GM21825 (cell line): ENCODE measurements around the gene COL6A5.
"Not testable (repeated sequence)": the region's sequence is repeated elsewhere in the genome, so short reads cannot be mapped to it uniquely, and the experiment has no call there.

Experiments
- ATAC-seq: cut with Tn5 transposase; IDR thresholded peaks from one replicate; pipeline ENCODE4 v1.9.1; 2021; ENCODE audit warnings: mild to moderate bottlenecking, moderate library complexity; ENCODE audit not compliant: unreplicated experiment

Gene COL6A5

GRCh38 chr3:130383424-130383823 is 38.0 kb downstream of the COL6A5 start:
- ATAC-seq: no peak

- ATAC-seq: no peak
Measured at GRCh38 chr3:130384476-130385025, 39.1 kb downstream of the COL6A5 start.

GRCh38 chr3:130386604-130387263 is 41.3 kb downstream of the COL6A5 start:
- ATAC-seq: no peak

- no peak for ATAC-seq
Measured at GRCh38 chr3:130389743-130390478, 44.4 kb downstream of the COL6A5 start.

DNA sequence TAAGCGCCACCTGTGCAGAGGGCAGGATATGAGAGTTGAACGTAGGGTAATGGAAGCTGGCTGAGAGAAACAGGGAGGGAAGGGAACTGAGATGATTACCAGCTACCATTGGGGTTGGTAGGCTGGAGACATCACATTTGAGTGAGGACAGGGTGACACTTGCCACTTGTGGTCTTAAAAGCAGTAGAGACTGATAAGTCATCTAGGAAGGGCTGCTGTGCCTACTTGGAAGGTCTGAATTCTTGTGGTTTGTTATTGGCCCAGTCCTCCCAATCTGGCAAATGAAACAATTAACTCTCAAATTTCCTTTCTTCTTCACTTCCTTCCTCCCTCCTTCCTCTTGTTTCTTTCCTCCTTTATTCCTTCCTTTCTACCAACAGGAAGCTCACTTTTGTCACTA is 46.8 kb downstream of the COL6A5 start:
- ATAC-seq: no peak

DNA sequence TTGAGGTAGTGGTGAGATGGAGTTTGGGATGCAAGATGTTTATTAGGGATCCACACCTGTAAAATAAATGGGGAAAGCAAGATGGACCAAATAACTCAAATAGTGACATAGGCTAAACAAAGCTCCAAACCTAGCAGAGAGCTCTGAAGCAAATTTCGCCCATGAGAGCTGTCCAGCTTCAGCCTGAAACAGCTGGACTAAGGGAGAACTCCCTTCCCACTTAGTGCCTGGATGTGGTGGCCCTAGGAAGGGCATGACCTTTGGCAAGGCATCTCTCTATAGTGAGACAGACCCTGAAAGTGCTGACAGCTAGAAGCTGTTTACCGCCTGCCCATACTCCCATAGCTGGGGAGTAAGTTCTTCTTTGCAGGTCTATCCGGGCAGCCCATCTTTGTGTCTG is 48.1 kb downstream of the COL6A5 start:
- ATAC-seq: no peak

DNA sequence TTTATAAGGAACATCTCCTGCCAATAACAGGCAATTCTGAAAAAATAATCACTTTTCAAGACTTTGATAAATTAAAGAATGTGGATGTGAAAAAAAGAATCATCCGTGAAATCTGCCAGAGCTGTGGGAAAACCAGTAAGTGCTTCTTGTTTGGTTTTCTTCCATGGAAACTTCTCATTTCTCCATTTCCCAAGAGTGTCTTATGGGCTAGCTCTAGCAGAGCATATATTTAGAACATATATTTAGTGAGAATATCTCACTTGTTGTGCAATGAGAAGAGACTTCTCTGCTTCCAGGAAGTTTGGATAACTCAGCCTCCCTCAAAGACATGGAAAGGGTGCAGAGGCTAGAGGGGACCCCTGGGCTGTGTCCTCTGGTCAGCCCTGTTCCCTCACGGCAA is 49.9 kb downstream of the COL6A5 start:
- no peak for ATAC-seq

- ATAC-seq: no peak
Measured at GRCh38 chr3:130395916-130396315, 50.4 kb downstream of the COL6A5 start.

DNA sequence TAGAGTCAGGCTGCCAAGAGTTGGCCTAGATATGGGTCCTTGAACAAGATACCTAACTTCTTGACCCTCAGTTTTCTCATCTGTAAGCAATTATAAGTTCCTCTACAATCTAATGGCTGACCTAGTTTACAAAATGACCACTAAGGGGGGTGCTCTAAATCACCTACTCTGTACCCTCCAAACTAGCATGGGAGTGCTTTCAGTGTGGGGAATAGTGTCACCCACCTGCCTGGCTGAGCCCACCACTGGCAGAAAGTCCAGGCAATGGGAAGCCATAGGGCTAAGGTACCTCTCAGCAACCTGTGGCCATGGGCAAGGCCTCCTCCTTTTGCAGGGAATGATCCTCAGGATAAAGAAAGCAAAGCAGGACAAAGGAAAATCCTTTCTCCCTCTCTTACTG is 58.9 kb downstream of the COL6A5 start:
- no peak for ATAC-seq

DNA sequence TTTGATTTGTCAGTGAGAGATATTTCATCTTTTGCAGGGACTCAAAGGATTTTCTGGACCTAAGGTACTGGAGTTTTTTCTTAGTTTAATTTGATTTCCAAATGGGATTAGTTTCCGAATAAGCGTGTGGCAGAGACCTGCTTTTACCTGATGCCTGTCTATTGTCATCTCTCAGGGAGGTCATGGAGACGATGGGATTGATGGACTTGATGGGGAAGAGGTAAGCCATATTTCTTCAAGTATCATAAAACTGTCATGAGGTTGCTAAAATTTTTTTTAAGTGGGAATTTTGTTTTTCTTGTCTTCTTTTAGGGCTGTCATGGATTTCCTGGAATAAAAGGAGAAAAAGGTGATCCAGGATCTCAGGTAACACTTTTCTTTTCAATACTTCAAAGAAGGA is 60.5 kb downstream of the COL6A5 start:
- no peak for ATAC-seq

DNA sequence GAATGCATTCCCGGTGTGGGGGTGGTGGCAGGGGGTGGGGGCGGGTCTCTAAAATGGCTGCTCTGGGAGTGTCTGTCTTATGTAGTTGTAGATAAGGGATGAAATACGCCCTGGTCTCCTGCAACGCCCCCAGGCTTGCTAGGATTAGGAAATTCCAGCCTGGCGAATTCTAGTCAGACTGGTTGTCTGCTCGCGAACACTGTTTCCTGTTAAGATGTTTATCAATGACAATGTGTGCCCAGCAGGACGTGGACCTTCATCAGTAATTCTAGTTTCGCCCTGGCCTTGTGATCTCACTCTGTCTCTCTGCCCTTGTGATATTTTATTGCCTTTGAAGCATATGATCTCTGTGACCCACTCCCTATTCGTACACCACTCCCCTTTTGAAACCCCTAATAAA is 62.8 kb downstream of the COL6A5 start:
- not testable (repeated sequence) for ATAC-seq

DNA sequence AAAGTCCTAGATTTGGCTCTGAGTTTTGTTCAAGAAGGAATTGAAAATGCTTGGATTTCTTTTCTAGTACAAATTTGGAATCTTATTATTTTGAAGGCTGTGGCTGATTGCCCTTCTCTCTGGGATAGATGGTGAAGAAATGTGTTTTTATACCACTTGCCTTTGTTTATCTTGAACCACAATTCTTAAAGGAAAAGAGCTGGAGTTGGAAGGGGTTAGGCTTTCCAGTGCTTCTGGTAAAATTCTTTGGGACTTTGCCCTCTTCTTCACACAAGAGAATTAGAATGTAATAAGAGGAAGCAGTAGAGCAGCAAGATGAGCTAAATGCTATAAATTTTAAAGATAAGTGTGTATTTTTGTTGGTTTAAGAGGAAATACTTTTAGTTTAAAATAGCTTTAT is 65.8 kb downstream of the COL6A5 start:
- ATAC-seq: no peak

DNA sequence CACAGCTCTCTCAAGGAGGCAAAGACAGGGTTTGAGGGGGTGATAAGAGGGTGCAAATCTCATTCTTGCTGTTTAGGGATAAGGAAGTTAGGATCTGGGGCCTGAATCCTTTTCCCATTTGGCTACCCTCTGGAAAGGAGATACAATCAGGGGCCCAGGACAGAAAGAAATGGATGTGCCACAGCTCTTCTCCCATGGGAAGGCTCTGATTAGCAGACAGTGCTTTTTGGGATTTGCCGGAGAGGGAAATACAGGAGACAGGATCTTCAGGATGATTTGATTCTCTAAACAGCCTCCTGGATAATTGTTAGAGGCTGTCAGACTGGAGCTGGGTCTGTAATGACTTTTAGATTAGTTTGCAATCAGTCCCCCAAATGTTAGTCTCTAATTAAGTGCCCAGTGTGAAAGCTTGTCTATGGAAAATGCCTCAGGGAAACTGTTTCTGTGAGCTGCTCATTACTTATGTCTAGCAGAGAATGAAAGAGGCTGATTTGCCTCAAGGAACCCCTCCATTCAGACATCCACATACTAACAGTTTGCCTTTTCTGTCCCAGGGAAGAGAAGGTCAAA is 67.6 kb downstream of the COL6A5 start:
- no peak for ATAC-seq

- no peak for ATAC-seq
Measured at GRCh38 chr3:130414457-130414856, 69.0 kb downstream of the COL6A5 start.

DNA sequence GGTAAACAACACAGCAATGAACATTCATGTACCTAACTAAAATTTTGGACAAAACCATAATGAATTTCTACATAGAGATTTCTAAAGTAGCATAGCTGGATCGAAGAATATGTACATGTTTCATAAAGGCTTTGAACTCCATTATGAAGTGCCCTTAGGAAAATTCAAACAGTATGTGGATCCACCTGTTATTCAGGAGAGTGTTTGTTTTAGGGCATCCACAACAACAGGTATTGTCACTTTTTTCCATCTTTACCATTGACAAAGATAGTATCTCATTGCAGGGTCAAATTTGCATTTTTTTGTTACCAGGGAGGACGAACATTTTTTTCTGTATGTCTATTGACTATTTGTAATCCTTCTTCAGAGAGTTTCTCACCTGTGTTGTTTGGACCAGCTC is 75.0 kb downstream of the COL6A5 start:
- no peak for ATAC-seq

GRCh38 chr3:130423064-130423463 is 77.6 kb downstream of the COL6A5 start:
- no peak for ATAC-seq

GRCh38 chr3:130424837-130425236 is 79.4 kb downstream of the COL6A5 start:
- ATAC-seq: no peak

GRCh38 chr3:130425484-130425883 is 80.0 kb downstream of the COL6A5 start:
- no peak for ATAC-seq

DNA sequence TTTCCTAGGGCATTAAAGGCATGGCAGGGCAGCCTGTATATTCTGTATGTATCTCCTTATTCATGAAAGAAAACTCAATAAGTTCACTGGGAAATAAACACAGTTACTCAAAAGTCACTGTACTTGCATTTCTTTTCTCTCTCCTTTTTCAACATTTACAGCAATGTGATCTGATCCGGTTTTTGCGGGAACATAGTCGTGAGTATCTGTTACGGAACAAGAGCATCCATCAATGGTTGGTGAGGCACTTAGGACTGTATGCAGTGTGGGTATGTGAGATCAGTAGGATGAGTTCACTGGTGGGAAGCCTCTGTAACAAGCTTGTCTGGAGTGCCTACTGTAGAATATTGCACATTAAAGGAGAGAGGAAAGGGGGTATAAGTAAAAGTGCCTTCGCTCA is 80.7 kb downstream of the COL6A5 start:
- no peak for ATAC-seq

GRCh38 chr3:130428871-130429712 is 83.6 kb downstream of the COL6A5 start:
- ATAC-seq: no peak

DNA sequence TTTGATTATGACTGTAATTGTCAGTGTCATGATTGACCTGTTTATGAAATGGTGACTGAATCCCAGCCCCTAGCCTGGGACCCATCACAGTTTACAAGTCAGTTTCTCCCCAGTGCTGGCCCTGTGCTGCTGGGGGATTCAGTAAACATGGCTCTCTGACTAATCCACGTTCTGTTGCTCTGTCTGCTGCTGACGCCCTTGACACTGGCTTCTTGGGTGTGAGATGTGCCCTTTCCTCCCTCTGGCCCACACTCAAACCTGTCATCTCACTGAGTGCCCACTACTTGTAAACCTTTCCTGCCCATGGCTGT is 84.2 kb downstream of the COL6A5 start:
- no peak for ATAC-seq
